Nephron (organoid): ENCODE measurements around the gene EPHA4.

ENCODE experiments used
- H3K27ac Mint-ChIP-seq, 3 experiments: 2 replicates each; pipeline ENCODE4 v1.8.0; 2020; ENCODE audit warnings: mixed read lengths in 3 of 3, mild to moderate bottlenecking in 2 of 3, moderate library complexity in 1 of 3
- H3K27me3 Mint-ChIP-seq: 2 replicates; pipeline ENCODE4 v1.8.0; 2021; ENCODE audit warnings: low read depth, mild to moderate bottlenecking, moderate library complexity, mixed read lengths
- H3K36me3 Mint-ChIP-seq: 2 replicates; pipeline ENCODE4 v1.8.0; 2020; ENCODE audit warnings: low read depth, mixed read lengths
- H3K4me1 Mint-ChIP-seq: 2 replicates; pipeline ENCODE4 v1.8.0; 2020; ENCODE audit warnings: mixed read lengths
- H3K4me3 Mint-ChIP-seq, 3 experiments: 2 replicates each; pipeline ENCODE4 v1.8.0; 2020; ENCODE audit warnings: mild to moderate bottlenecking in 3 of 3, mixed read lengths in 3 of 3, moderate library complexity in 2 of 3
- H3K9me3 Mint-ChIP-seq: 2 replicates; pipeline ENCODE4 v1.8.0; 2020; ENCODE audit warnings: mixed read lengths
- TF ChIP-seq, protein P1 (sequence below), 3 experiments: fragments of 200-600 bp; sonication (generic); IDR thresholded peaks; one replicate each; pipeline ENCODE4 v1.5.0; 2021; ENCODE audit warnings: antibody characterized with exemption in 3 of 3; ENCODE audit not compliant: unreplicated experiment in 3 of 3

The EPHA4 gene

DNA sequence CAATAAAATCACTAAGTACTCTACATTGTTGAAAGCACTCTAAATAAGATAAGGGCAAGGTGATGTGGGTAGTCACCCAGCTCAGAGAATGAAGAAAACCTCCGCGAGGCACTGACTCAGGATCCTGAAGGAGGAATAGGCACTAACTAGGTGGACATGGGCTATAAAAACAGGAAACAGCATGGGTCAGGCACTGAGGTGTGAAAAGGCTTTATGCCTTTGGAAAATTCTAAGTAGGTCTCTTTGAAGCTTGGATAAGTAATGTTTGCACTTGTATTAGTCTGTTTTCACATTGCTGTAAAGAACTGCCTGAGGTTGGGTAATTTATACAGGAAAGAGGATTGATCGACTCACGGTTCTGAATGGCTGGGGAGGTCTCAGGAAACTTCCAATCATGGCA, 161.6 kb downstream of the EPHA4 start:
- TF ChIP-seq, protein P1, sequence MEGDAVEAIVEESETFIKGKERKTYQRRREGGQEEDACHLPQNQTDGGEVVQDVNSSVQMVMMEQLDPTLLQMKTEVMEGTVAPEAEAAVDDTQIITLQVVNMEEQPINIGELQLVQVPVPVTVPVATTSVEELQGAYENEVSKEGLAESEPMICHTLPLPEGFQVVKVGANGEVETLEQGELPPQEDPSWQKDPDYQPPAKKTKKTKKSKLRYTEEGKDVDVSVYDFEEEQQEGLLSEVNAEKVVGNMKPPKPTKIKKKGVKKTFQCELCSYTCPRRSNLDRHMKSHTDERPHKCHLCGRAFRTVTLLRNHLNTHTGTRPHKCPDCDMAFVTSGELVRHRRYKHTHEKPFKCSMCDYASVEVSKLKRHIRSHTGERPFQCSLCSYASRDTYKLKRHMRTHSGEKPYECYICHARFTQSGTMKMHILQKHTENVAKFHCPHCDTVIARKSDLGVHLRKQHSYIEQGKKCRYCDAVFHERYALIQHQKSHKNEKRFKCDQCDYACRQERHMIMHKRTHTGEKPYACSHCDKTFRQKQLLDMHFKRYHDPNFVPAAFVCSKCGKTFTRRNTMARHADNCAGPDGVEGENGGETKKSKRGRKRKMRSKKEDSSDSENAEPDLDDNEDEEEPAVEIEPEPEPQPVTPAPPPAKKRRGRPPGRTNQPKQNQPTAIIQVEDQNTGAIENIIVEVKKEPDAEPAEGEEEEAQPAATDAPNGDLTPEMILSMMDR (IDR thresholded peaks at IDR 0.05; ENCODE audit: unreplicated experiment in 3 of 3) = no peak
- peaks cover 10% of the 10 kb centered on the region for H3K9me3 Mint-ChIP-seq

DNA sequence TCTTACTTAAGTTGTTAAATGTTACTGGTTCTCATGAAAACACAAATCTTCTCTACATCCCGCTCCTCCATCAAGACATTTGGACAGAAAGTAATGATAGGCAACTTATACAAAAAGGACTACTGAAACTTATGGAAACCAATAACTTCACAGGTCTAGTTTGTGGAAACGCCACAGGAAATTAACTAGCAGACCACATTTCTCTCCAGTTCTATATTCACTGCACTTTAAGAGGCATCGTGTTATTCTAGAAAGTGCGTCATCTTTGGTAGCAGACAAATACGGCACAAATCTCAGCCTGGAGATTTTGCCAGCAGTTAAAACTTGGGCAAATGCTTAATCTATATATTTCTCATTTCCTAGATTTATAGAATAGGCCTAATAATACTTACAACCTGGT, 164.3 kb downstream of the EPHA4 start:
- H3K9me3 Mint-ChIP-seq = peaks cover 10% of the 10 kb centered on the region
- no peaks in the 10 kb centered on the region for H3K4me1 Mint-ChIP-seq
- no peaks in the 10 kb centered on the region for H3K27me3 Mint-ChIP-seq
- H3K27ac Mint-ChIP-seq = no peak overlapping the region
- peaks cover 17% of the 10 kb centered on the region for H3K36me3 Mint-ChIP-seq
- TF ChIP-seq, protein P1 (IDR thresholded peaks at IDR 0.05; ENCODE audit: unreplicated experiment in 3 of 3) = no peak
- no peak overlapping the region for H3K4me3 Mint-ChIP-seq

More for the DNA sequence above, 161.6 kb downstream of the EPHA4 start:
- Mint-ChIP-seq H3K27me3 (no peaks in the 10 kb centered on the region), H3K4me3 (no peak overlapping the region), H3K36me3 (peaks cover 23% of the 10 kb centered on the region), H3K27ac (no peak overlapping the region), H3K4me1 (no peaks in the 10 kb centered on the region)

DNA sequence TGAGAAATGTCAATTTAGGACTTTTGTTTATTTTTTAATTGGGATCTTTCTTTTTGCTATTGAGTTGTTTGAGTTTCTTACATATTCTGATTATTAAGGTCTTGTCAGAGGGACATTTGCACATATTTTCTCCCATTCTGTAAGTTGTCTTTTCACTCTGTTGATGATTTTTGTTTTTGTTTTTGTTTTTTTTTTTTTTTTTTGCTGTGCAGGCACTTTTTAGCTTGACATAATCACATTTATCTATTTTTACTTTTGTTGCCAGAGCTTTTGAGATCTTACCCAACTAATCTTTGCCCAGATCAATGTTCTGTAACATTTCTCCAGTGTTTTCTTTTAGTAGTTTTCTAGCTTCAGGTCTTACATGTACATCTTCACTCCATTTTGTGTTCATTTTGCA, 166.6 kb downstream of the EPHA4 start:
- TF ChIP-seq, protein P1 (IDR thresholded peaks at IDR 0.05; ENCODE audit: unreplicated experiment in 3 of 3) = no peak
- Mint-ChIP-seq H3K4me1 (no peaks in the 10 kb centered on the region), H3K27me3 (no peaks in the 10 kb centered on the region), H3K27ac (no peak overlapping the region), H3K36me3 (peaks cover 11% of the 10 kb centered on the region), H3K4me3 (no peak overlapping the region), H3K9me3 (peaks cover 10% of the 10 kb centered on the region)

DNA sequence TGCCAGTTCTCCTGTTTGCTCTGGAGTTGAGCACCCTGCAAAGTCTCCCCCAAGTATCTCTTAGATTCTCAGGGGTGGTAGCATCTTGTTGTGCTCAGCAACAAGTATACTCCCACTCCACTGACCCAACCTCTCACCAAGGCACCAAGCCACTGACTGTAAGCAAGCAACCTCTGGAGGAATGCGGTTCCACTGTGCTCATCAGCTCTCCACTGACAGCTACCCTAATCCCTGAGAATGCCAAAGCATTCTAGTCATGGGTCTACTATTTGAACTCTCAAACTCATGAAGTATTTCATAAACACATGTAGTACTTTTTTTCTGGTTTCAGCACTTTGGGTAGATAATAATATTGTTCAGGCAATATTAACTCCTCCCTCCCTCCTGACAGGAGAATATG, 170.0 kb downstream of the EPHA4 start:
- Mint-ChIP-seq H3K4me1 (no peaks in the 10 kb centered on the region), H3K27ac (no peak overlapping the region), H3K9me3 (peaks cover 27% of the 10 kb centered on the region), H3K36me3 (peaks cover 14% of the 10 kb centered on the region), H3K27me3 (peaks cover 4% of the 10 kb centered on the region), H3K4me3 (no peak overlapping the region)
- TF ChIP-seq, protein P1 (IDR thresholded peaks at IDR 0.05; ENCODE audit: unreplicated experiment in 3 of 3) = no peak

DNA sequence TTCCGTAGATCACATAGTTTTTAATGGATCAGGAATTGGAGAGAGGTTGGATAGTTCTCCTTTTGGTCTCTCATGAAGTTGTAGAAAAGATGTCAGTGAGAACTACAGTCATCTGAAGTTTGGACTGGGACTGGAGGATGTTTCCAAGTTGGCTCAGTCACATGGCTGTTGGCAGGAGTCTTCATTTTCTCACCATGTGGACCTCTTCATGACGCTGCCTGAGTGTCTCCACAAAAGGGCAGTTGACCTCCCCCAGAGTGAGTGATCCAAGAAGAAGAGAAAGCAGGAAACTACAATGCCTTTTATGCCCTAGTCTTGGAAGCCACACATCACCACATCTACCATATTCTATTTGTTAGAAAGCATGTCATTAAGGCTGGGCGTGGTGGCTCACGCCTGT, 171.7 kb downstream of the EPHA4 start:
- Mint-ChIP-seq H3K4me3 (no peak overlapping the region), H3K27me3 (peaks cover 4% of the 10 kb centered on the region)

DNA sequence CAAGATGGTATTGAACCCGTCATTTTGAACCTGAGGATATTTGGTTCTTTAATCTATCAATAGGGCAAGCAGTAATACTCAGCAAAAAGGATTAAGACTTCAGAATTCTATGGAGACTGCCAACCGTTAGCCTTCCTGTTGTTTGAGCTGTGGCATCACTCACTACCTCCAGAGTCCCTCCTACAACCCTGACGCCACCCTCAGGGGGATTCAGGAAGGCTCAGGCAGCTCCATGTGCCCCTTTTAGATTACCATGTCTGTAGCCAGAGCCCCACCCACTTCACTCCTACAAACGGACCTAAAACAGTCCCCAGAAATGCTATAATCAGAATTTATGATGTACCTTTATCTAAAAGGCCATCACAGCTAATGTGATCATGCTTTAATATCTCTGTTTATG, 172.9 kb downstream of the EPHA4 start:
- no peaks in the 10 kb centered on the region for H3K4me1 Mint-ChIP-seq

More for the DNA sequence above, 171.7 kb downstream of the EPHA4 start:
- TF ChIP-seq, protein P1 (IDR thresholded peaks at IDR 0.05; ENCODE audit: unreplicated experiment in 3 of 3) = no peak
- Mint-ChIP-seq H3K27ac (no peak overlapping the region), H3K36me3 (peaks cover 6% of the 10 kb centered on the region), H3K9me3 (peaks cover 17% of the 10 kb centered on the region), H3K4me1 (no peaks in the 10 kb centered on the region)

More for the DNA sequence above, 172.9 kb downstream of the EPHA4 start:
- no peak overlapping the region for H3K27ac Mint-ChIP-seq
- peaks cover 4% of the 10 kb centered on the region for H3K27me3 Mint-ChIP-seq
- H3K4me3 Mint-ChIP-seq = no peak overlapping the region
- TF ChIP-seq, protein P1 (IDR thresholded peaks at IDR 0.05; ENCODE audit: unreplicated experiment in 3 of 3) = no peak
- H3K36me3 Mint-ChIP-seq = peaks cover 6% of the 10 kb centered on the region
- peaks cover 17% of the 10 kb centered on the region for H3K9me3 Mint-ChIP-seq
